ENCODE data around the gene UST.

UST gene

GRCh38 chr6:149056777-149057463 lies 310.1 kb downstream of the UST start:
- no peak for DNase-seq (ENCODE audit: low read depth in 1 of 2, low spot score in 1 of 2)

- DNase-seq (ENCODE audit: low read depth in 1 of 2, low spot score in 1 of 2), result no peak
Observed at GRCh38 chr6:149057464-149057840, 310.6 kb downstream of the UST start.

- DNase-seq (ENCODE audit: low read depth in 1 of 2, low spot score in 1 of 2), result no peak
Observed at GRCh38 chr6:149059557-149059956, 312.7 kb downstream of the UST start.

- DNase-seq (ENCODE audit: low read depth in 1 of 2, low spot score in 1 of 2), result peak; percentile 23 to 33
Observed at GRCh38 chr6:149060300-149060984, 313.6 kb downstream of the UST start.

- no peak for DNase-seq (ENCODE audit: low read depth in 1 of 2, low spot score in 1 of 2)
Observed at GRCh38 chr6:149060985-149061760, 314.3 kb downstream of the UST start.

- DNase-seq (ENCODE audit: low read depth in 1 of 2, low spot score in 1 of 2), result no peak
Observed at GRCh38 chr6:149061930-149062329, 315.1 kb downstream of the UST start.

GRCh38 chr6:149062653-149063348 lies 316.0 kb downstream of the UST start:
- no peak for DNase-seq (ENCODE audit: low read depth in 1 of 2, low spot score in 1 of 2)

- DNase-seq (ENCODE audit: low read depth in 1 of 2, low spot score in 1 of 2), result no peak
Observed at GRCh38 chr6:149063468-149063867, 316.6 kb downstream of the UST start.

GRCh38 chr6:149064001-149064659 lies 317.3 kb downstream of the UST start:
- no peak for DNase-seq (ENCODE audit: low read depth in 1 of 2, low spot score in 1 of 2)

- DNase-seq (ENCODE audit: low read depth in 1 of 2, low spot score in 1 of 2), result no peak
Observed at GRCh38 chr6:149064660-149065015, 317.8 kb downstream of the UST start.

GRCh38 chr6:149065121-149065520 lies 318.3 kb downstream of the UST start:
- no peak for DNase-seq (ENCODE audit: low read depth in 1 of 2, low spot score in 1 of 2)

GRCh38 chr6:149065658-149066556 lies 319.1 kb downstream of the UST start:
- no peak for DNase-seq (ENCODE audit: low read depth in 1 of 2, low spot score in 1 of 2)

GRCh38 chr6:149071997-149072396 lies 325.2 kb downstream of the UST start:
- DNase-seq (ENCODE audit: low read depth in 1 of 2, low spot score in 1 of 2), result no peak

- DNase-seq (ENCODE audit: low read depth in 1 of 2, low spot score in 1 of 2), result no peak
Observed at GRCh38 chr6:149074832-149075258, 328.0 kb downstream of the UST start.

- DNase-seq (ENCODE audit: low read depth in 1 of 2, low spot score in 1 of 2), result no peak
Observed at GRCh38 chr6:149075616-149076354, 329.0 kb downstream of the UST start.

- no peak for DNase-seq (ENCODE audit: low read depth in 1 of 2, low spot score in 1 of 2)
Observed at GRCh38 chr6:149076355-149076734, 329.5 kb downstream of the UST start.

GRCh38 chr6:149077208-149077607 lies 330.4 kb downstream of the UST start:
- no peak for DNase-seq (ENCODE audit: low read depth in 1 of 2, low spot score in 1 of 2)

- DNase-seq (ENCODE audit: low read depth in 1 of 2, low spot score in 1 of 2), result no peak
Observed at GRCh38 chr6:149078211-149078782, 331.5 kb downstream of the UST start.

- no peak for DNase-seq (ENCODE audit: low read depth in 1 of 2, low spot score in 1 of 2)
Observed at GRCh38 chr6:149079456-149079855, 332.6 kb downstream of the UST start.

Measured in activated T-helper 1 cell treated with anti-CD3 and anti-CD28 coated beads, Interleukin-2, amount 50 U/mL, for 16 hours (primary cell).